Prostate gland (tissue), 2 donors: ENCODE data around the gene HNRNPA3. TPM values are rescaled to one million over a fixed set of nuclear protein-coding genes. Genes with fewer than 3 reads are reported as not detected.
A peak's percentile ranks its signal among the peaks of the same experiment; 100 is the strongest.

Experiments
- DNase-seq: peaks from one replicate; pipeline ENCODE4 v3.0.0-alpha.2; 2019; ENCODE audit warnings: low spot score
- H3K27ac ChIP-seq, 2 donors: fragments of 200-600 bp; sonication (generic); 2 replicates each; pipeline ENCODE4 v1.5.1; 2017 to 2019
- H3K27me3 ChIP-seq: fragments of 200-600 bp; sonication (generic); replicated peaks from 2 replicates; pipeline ENCODE4 v1.5.1; 2019; ENCODE audit not compliant: insufficient read depth
- H3K36me3 ChIP-seq, 2 donors: fragments of 200-600 bp; sonication (generic); 1 replicate in 1 of 2; 2 replicates in 1 of 2; pipeline versions ENCODE4 v1.5.1 to v1.8.1; 2017 to 2019
- H3K4me1 ChIP-seq: fragments of 200-600 bp; sonication (generic); replicated peaks from 2 replicates; pipeline ENCODE4 v1.5.1; 2019
- H3K4me3 ChIP-seq, 2 donors: fragments of 200-600 bp; sonication (generic); 2 replicates each; pipeline ENCODE4 v1.5.1; 2017 to 2019
- H3K9me3 ChIP-seq: fragments of 200-600 bp; sonication (generic); 2 replicates; pipeline ENCODE4 v1.5.1; 2017
- POLR2A ChIP-seq: fragments of 450-650 bp; IDR thresholded peaks from one replicate; pipeline ENCODE4 v1.6.1; 2016; ENCODE audit warnings: antibody characterized with exemption, mild to moderate bottlenecking
- POLR2AphosphoS5 ChIP-seq: sonication (generic); formaldehyde crosslinking; IDR thresholded peaks from one replicate; pipeline ENCODE4 v1.6.1; 2017; ENCODE audit warnings: antibody characterized with exemption
- WGBS: methylation state at CpG from one replicate; pipeline ENCODE4 v1.1.5; 2018; 5-methylcytosine and 5-hydroxymethylcytosine counted together
- intact Hi-C: fragments of 100-400 bp; cut with DNase I; formaldehyde crosslinking; loops from one replicate; pipeline ENCODE4 v1.14.2; 2022
- total RNA-seq, 2 donors: library from RNA; depleted of rRNA; stranded (reverse); fragments of >200 nt; gene quantifications; one replicate each; pipeline ENCODE4 v1.1.0, GENCODE V29; 2016
- TF ChIP-seq, protein P1 (sequence below), 4 experiments: fragments of 200-600 bp in 2 of 4; fragments of 450-650 bp in 2 of 4; sonication (generic) in 2 of 4; IDR thresholded peaks; 1 replicate in 3 of 4; 2 replicates in 1 of 4; pipeline ENCODE4 v1.5.1; 2016 to 2019; ENCODE audit warnings: antibody characterized with exemption in 4 of 4, mild to moderate bottlenecking in 2 of 4, moderate library complexity in 2 of 4

The HNRNPA3 gene
- total RNA-seq, 2 donors from 2014 or later: 56.5 to 57.0 TPM

GRCh38 chr2:177165721-177166711, 46.6 kb upstream of the HNRNPA3 start:
- H3K4me1 ChIP-seq: no peaks in the 10 kb centered on the region
- H3K4me3 ChIP-seq: no peak overlapping the region
- H3K27ac ChIP-seq: peak overlapping the region; percentile 69 to 78
- no peak for DNase-seq
- intact Hi-C loops: loop anchor here (2.0 to 10.0 kb wide), 8 partner anchors 47 to 589 kb away; partner anchors contain the start of gene HNRNPA3
- 64% methylated on average over 8 of the region's 8 CpGs for WGBS
- no peaks in the 10 kb centered on the region for H3K9me3 ChIP-seq
- no peaks in the 10 kb centered on the region for H3K27me3 ChIP-seq
- H3K36me3 ChIP-seq: no peaks in the 10 kb centered on the region
- TF ChIP-seq, protein P1, sequence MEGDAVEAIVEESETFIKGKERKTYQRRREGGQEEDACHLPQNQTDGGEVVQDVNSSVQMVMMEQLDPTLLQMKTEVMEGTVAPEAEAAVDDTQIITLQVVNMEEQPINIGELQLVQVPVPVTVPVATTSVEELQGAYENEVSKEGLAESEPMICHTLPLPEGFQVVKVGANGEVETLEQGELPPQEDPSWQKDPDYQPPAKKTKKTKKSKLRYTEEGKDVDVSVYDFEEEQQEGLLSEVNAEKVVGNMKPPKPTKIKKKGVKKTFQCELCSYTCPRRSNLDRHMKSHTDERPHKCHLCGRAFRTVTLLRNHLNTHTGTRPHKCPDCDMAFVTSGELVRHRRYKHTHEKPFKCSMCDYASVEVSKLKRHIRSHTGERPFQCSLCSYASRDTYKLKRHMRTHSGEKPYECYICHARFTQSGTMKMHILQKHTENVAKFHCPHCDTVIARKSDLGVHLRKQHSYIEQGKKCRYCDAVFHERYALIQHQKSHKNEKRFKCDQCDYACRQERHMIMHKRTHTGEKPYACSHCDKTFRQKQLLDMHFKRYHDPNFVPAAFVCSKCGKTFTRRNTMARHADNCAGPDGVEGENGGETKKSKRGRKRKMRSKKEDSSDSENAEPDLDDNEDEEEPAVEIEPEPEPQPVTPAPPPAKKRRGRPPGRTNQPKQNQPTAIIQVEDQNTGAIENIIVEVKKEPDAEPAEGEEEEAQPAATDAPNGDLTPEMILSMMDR (IDR thresholded peaks at IDR 0.05): no peak
- no peak for TF ChIP-seq POLR2A
- TF ChIP-seq POLR2AphosphoS5: peak; percentile 9

DNA sequence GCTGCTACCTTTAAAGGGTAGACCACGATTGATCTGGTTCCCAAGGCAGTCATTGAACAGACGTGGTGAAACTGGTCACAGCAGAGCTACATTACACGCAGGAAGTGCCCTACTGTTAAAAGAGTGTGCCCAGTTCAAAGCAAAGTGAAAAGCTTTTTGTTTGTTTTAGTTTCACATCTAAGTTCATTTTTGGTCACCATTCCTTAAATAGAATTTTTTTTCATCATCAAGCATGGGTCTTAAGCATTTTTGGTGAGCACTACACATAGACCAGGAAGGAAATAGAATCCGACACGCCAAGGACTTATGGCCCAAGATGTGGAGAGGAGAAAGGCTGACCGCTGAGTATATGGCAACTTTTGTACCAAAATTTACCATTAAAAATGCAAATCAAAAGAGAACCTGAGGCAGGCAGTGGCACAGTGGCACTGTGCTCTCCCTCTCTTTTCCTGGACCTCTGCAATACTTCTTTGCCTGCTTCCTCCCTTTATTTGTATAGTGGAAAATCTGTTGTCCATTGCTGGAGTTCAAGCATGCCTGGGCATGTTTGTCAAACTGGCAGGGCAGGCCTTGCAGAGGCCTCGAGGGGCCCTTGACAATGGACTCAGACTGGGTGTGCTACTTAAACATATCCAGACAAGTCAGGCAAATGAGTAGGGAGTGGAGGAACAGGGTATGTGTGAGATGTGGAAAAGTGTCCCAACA, 42.6 kb upstream of the HNRNPA3 start:
- DNase-seq: peak; percentile 88
- 54% methylated on average over 7 of the region's 7 CpGs for WGBS
- intact Hi-C loops: loop anchor here (5.0 to 10.0 kb wide), 5 partner anchors 125 to 585 kb away; no protein-coding TSS in a partner anchor
- Histone ChIP-seq H3K36me3 (no peaks in the 10 kb centered on the region), H3K4me1 (no peaks in the 10 kb centered on the region), H3K27ac (peak overlapping the region; percentile 13 to 63), H3K9me3 (no peaks in the 10 kb centered on the region), H3K4me3 (no peak overlapping the region), H3K27me3 (no peaks in the 10 kb centered on the region)
- peak; percentile 16 for TF ChIP-seq POLR2A
- TF ChIP-seq POLR2AphosphoS5: peak; percentile 92
- TF ChIP-seq, protein P1 (IDR thresholded peaks at IDR 0.05): no peak

GRCh38 chr2:177171418-177171865, 41.2 kb upstream of the HNRNPA3 start:
- no peaks in the 10 kb centered on the region for H3K4me1 ChIP-seq
- H3K4me3 ChIP-seq: no peak overlapping the region
- intact Hi-C loops: no loop called here
- no peaks in the 10 kb centered on the region for H3K27me3 ChIP-seq
- TF ChIP-seq POLR2AphosphoS5 (no peak), POLR2A (no peak)
- TF ChIP-seq, protein P1 (IDR thresholded peaks at IDR 0.05): no peak
- no peaks in the 10 kb centered on the region for H3K36me3 ChIP-seq
- H3K27ac ChIP-seq: peak overlapping the region in 1 of 2 donors; percentile 15
- 40% methylated on average over 4 of the region's 4 CpGs for WGBS
- H3K9me3 ChIP-seq: no peaks in the 10 kb centered on the region
- no peak for DNase-seq

DNA sequence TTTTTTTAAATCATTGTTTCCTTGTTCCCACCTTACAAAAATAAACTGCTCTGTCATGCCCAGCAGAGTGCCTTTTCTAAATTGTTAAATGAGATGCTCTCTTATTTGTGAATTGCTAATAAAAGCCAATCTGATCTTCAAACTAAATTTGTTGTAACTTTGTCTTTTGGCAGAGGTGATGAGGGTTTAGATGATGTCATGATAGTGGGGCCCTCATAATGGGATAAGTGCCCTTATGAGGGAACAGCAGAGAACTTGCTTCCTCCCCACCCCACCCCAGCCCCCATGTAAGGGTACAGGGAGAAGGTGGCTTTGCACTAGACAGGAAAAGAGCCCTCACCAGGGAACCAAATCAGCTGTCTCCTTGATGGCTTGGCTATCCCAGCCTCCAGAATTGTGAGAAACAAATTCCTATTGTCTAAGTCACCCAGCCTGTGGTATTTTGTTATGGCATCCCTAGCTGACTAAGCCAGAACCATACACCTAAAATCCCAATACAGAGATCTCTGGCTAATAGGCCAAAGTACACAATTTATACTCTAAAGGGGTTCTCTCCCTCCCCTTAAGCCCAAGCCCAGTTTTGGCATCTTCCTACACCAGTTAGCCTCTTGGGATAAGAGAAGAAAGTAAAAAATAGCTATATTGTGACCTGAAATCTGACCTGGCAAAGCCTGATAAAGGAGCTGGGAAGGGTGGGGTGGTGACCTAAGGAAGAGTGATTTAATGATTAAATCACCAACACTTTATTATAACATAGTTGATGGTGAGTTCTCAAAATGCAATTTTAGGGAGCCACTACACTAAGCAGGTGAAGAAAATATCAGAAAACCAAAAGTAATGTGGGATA, 40.3 kb upstream of the HNRNPA3 start:
- H3K27me3 ChIP-seq: no peaks in the 10 kb centered on the region
- no peaks in the 10 kb centered on the region for H3K9me3 ChIP-seq
- H3K4me1 ChIP-seq: no peaks in the 10 kb centered on the region
- no peak for DNase-seq
- H3K4me3 ChIP-seq: no peak overlapping the region
- intact Hi-C loops: no loop called here
- TF ChIP-seq POLR2A: no peak
- TF ChIP-seq POLR2AphosphoS5: no peak
- TF ChIP-seq, protein P1 (IDR thresholded peaks at IDR 0.05): no peak
- H3K36me3 ChIP-seq: no peaks in the 10 kb centered on the region
- H3K27ac ChIP-seq: no peak overlapping the region
